AG08396 (cell line): ENCODE data around the gene PCSK5.
A peak's percentile ranks its signal among the peaks of the same experiment; 100 is the strongest.
"Not testable (repeated sequence)": the region's sequence is repeated elsewhere in the genome, so short reads cannot be mapped to it uniquely, and the experiment has no call there.

ENCODE experiments used
- DNase-seq: peaks from one replicate; pipeline ENCODE4 v3.0.0; 2012; ENCODE audit warnings: low spot score, mixed read lengths

Gene PCSK5

DNA sequence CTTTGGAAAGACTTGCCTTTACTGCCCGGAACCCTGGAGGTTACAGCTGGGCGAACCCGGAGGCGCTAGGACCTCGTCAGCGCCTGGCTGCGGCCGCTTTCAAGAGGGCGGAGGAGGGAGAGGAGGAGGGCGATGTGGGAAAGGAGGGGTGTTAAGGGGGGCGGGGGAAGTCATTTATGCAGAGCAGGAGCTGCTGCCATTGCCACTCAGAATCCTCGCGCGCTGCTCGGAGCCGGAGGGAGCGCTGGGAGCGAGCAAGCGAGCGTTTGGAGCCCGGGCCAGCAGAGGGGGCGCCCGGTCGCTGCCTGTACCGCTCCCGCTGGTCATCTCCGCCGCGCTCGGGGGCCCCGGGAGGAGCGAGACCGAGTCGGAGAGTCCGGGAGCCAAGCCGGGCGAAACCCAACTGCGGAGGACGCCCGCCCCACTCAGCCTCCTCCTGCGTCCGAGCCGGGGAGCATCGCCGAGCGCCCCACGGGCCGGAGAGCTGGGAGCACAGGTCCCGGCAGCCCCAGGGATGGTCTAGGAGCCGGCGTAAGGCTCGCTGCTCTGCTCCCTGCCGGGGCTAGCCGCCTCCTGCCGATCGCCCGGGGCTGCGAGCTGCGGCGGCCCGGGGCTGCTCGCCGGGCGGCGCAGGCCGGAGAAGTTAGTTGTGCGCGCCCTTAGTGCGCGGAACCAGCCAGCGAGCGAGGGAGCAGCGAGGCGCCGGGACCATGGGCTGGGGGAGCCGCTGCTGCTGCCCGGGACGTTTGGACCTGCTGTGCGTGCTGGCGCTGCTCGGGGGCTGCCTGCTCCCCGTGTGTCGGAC, at the start of gene PCSK5:
Gene PCSK5, plus strand, starts transcription at position 202 of the 805 bp plus-strand sequence. Its CDS starts 509 bp downstream, at position 711.
- DNase-seq, result peak; percentile 92

DNA sequence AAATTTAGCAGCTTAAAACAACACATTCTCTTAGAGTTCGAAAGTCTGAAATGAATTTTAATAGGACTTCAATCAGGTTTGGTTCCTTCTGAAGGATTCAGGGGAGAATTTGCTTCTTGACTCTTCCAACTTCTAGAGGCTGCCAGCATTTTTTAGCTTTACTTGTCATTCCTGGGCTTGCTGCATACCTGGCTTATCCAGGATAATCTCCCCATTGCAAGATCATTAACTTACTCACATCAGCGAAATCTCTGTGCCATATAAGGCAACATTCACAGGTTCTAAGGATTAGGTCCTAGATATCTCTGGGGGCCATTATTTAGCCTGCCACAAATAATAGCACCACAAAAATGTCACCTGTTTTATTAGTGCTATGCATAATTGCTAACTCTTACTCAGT, 46.2 kb upstream of the PCSK5 start:
- no peak for DNase-seq

GRCh38 chr9:75845806-75846205, 44.7 kb upstream of the PCSK5 start:
- no peak for DNase-seq

GRCh38 chr9:75847085-75847484, 43.4 kb upstream of the PCSK5 start:
- no peak for DNase-seq

- DNase-seq, result no peak
These were observed 39.8 kb upstream of the PCSK5 start for GRCh38 chr9:75850459-75851200.

GRCh38 chr9:75851917-75852316, 38.6 kb upstream of the PCSK5 start:
- DNase-seq, result no peak

DNA sequence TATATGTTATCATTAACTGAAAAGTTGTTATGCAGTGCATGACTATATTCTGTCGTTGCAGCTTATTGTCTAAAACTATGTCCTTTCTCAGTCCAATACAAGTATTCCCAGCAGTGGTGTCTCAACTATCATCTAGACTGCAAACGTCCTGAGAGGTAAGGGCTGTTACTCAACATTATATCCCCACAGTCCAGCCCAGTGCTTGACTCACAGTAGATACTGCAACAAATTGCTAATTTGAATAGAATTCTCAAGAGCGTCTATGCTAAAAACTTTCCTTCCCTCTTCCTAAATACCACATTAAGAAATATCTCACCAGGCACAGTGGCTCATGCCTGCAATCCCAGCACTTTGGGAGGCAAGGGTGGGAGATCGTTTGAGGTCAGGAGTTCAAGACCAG, 37.7 kb upstream of the PCSK5 start:
- DNase-seq, result no peak

DNA sequence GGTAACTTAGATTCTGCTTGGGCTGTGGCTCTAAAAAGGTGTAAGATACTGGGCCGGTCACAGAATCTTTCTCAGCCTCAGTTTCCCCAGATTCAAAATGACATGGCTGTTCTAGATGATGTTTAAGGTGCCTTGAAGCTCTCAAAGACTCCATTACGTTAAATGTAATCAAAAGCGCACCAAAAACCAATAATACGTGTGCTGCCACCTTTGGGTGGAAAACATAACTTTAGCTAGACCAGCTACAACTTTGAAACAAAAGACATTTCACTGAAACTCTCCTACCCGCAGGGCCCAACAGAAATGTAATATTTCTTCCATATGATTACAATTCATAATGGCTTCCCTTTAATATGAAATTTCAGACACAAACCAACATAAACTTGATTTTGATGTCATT, 35.0 kb upstream of the PCSK5 start:
- DNase-seq, result no peak

DNA sequence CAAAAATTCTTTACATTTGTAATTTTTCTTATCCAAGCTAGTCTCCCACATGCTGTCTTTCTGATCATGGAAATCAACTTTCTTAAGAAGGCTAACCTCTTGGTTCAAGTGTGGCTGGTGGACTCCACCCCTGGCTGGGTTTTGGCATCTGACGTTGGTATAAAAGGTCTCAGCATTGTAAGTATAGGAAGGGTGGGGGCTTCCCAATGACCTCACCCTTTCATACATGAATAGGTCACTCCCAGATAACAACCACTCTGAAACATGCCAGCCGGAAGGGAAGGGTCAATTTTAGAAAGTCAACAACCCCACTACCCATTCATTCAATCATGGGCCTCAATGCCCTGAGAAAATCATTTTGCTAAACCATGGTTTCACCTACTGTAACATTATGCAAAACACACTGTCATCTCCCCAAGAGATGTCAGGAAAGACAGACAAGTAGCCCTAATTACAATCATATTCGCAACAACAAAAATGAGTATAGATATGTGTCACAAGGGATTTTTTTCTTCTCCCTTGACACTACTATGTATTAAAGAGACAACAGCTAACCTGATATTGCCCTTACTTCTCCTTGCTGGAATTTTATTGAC, 31.9 kb upstream of the PCSK5 start:
- no peak for DNase-seq

DNA sequence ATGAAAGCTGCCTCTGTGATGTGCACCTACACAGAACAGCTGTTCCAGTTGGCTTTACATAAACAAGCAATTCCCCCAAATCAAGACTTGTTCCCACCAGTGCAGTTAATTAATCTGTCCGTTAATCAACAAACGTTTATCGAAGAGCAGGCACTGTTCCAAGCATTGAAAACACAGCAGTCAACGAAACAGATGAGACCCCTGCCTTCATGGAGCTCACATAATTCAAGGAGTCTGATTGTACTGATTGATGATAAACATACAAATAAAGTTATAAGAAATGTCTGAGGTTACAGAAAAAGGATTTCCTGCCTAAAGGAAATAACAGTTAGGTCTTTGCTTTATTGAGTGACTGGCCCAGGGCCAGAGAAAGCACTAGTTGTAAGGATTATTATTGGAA, 26.2 kb upstream of the PCSK5 start:
- no peak for DNase-seq

DNA sequence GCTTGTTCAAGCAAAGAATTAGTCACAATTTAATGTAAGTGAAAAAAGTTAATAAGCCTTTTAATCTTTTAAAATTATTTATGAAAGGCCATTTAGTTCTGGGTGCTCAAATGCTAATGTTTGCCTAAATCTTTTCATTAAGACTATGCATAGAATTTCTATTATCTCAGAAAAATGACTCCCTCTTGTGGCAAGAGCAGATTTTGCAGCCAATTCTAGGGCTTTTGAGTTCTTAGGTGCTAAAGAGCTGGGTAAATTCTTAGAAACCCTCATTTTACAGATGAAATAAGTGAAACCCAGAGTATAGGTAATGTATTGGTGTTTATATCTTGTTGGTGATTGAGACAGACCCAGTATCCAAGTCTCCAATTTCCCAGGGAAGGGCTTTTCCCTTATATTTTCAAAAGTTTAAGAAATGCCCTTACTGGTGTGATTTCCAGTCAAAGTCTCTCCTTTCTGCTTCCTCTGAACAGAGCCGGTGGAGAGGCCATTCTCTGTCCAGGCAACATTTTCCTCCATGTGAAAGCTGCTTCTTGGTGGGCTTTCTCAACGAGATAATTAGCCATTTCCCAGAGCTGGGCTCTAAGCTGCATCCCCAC, 24.1 kb upstream of the PCSK5 start:
- peak; percentile 18 for DNase-seq

- DNase-seq, result not testable (repeated sequence)
These were observed 21.9 kb upstream of the PCSK5 start for GRCh38 chr9:75868526-75868925.

DNA sequence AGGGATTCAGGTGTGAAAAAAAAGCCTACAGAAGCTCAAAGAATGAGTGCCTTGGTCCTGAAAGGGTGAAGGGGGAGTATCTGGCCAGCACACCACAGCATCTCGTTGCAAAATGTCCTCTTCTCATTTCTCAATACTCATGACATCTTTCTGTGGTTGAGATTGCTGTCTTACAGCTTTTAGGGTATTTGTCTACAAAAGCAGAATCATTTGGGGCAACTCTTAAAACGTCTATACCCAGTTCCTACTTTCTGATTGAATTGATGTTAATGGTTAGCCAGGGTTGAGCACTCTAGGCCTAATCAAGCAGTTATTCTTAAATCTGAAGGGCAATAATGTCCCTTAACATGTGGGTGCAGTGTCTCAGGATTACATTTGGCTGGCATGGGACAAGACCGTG, 21.2 kb upstream of the PCSK5 start:
- no peak for DNase-seq

DNA sequence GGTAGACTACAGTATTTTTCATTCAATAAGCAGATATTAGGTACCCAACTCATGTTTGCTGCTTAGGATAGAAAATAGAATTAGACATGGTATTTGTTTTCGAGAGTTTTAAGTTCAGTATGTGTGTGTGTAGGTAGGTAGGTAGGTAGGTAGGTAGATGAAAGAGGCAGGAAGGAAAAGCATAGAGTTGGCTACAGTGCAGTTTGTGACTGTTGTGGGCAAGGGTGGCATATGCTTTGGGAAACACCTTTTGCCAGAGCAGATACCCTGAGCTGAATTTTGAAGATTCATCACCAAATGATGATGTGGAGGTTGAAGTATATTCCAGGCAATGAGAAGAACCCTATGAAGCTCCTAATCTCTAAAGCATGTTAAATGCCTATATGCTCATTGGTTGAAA, 20.0 kb upstream of the PCSK5 start:
- no peak for DNase-seq

DNA sequence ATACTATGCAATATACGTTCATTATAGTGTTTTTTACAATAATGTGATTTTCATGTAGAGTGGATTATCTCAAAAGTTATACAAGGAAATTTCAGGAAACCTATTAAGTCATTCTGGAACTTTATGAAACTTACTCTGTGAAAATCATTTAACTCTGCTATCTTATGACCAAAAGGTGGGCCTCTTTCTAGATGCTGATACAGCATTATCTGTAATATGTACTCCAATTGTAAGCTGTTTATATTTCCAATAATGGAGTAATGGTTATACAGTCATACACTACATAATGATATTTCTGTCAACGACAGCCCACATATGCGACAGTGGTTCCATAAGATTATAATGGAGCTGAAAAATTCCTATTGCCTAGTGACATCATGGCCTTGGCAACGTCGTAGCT, 18.8 kb upstream of the PCSK5 start:
- no peak for DNase-seq

- DNase-seq, result no peak
These were observed 16.8 kb upstream of the PCSK5 start for GRCh38 chr9:75873712-75874111.

DNA sequence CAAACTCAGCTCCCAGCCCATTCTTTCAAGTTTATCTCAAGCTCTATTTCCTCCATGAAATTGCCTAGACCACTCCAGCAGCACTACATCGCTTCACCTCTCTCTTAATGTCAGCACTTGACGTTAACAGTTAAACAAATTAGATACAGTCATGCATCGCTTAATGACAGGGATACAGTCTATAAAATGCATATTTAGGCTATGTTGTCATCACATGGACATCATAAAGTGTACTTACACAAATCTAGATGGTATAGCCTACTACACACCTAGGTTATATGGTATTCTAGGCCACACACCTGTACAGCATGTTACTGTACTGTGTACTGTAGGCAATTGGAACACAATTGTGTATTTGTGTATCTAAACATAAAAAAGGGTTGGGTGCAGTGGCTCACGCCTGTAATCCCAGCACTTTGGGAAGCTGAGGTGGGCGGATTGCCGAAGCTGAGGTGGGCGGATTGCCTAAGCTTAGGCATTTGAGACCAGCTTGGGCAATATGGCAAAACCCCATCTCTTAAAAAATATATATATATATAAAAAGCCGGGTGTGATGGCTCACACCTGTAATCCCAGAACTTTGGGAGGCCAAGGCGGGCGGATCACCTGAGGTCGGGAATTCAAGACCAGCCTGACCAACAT, 13.4 kb upstream of the PCSK5 start:
- no peak for DNase-seq

DNA sequence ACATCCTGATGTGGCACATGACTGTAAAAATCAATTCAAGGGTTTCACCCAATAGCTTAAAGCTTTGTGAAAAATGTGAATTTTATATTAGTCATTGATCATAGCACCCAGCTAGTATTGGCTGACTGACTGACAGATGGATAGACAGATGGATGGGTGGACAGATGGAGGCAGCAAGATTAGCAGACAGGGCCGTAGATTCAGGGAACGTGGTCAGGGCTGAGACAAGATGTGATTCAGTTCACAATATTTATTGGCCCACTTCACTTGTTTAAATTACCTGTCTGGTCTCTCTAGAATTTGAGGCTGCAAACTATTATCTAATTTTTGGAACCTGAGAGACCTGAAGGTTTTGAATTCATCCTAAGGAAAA, 12.0 kb upstream of the PCSK5 start:
- no peak for DNase-seq

DNA sequence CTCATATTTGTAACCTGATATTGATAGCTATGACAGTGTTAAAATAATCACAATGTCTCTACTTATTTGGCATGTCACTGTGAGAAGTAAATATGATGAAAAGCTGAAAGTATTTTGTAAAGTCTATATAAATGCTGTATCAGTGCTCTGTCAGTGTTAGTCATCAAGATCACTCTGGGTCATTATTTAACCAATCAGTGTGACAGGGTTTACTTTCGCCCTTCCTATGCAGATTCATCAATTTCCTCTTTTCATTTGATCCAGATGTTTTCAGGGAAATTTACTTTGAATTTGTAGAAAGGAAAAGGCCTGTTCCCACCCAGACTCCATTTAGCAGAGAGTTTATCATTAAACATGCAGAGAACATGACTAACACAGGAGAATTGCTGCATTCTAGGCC, 9.9 kb upstream of the PCSK5 start:
- no peak for DNase-seq

DNA sequence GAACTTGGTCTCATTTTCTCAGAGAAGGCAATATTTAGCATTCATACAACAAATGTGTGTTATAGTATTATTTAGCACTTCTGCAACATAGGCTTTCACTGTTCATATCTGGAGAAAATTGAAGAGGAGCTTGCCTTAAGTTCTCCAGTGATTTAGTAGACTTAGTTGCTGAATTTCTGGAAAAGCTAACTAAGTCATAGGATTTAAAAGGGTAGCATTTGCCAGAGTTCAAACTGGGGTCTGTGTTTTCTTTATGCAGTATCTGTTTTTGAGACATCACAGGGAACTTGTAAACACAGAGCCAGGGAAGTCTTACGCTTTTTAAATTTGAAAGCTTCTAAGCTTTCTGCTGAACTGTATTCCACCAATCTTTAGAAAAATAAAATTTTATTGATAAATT, 8.7 kb upstream of the PCSK5 start:
- DNase-seq, result no peak

GRCh38 chr9:75885652-75886051, 4.8 kb upstream of the PCSK5 start:
- no peak for DNase-seq

- no peak for DNase-seq
These were observed 896 bp upstream of the PCSK5 start for GRCh38 chr9:75889577-75889976.
